Measurements from ENCODE around the gene G2E3.
"Not testable (repeated sequence)": the region's sequence is repeated elsewhere in the genome, so short reads cannot be mapped to it uniquely, and the experiment has no call there.

The G2E3 gene

GRCh38 chr14:30573226-30573814 is 14.4 kb downstream of the G2E3 start:
- Histone ChIP-seq H2AFZ (ENCODE audit: low read depth, low read length) (no peak overlapping the region), H3K27me3 (ENCODE audit: low read depth, low read length) (no peaks in the 10 kb centered on the region), H3K4me2 (ENCODE audit: low read length) (no peak overlapping the region), H3K79me2 (ENCODE audit: low read length) (peaks cover 100% of the 10 kb centered on the region), H4K20me1 (ENCODE audit: insufficient read depth, low read length) (peaks cover 93% of the 10 kb centered on the region), H3K9me3 (ENCODE audit: insufficient read depth, low read length) (no peaks in the 10 kb centered on the region), H3K27ac (ENCODE audit: low read length) (no peak overlapping the region), H3K4me3 (ENCODE audit: low read length) (no peak overlapping the region), H3K9ac (ENCODE audit: low read length) (no peak overlapping the region), H3K36me3 (replicated peaks; ENCODE audit: low read depth, low read length) (peaks cover 9% of the 10 kb centered on the region), H3K4me1 (ENCODE audit: low read length) (no peaks in the 10 kb centered on the region)
- TF ChIP-seq EZH2phosphoT487 (IDR thresholded peaks at IDR 0.05; ENCODE audit: low read depth): no peak
- no peak for TF ChIP-seq CTCF (IDR thresholded peaks at IDR 0.05; ENCODE audit: low read depth, low read length)

GRCh38 chr14:30573966-30574365 is 15.0 kb downstream of the G2E3 start:
- TF ChIP-seq EZH2phosphoT487 (IDR thresholded peaks at IDR 0.05; ENCODE audit: low read depth) (no peak), CTCF (IDR thresholded peaks at IDR 0.05; ENCODE audit: low read depth, low read length) (no peak)
- H3K4me1 ChIP-seq (ENCODE audit: low read length): no peaks in the 10 kb centered on the region
- H3K4me3 ChIP-seq (ENCODE audit: low read length): no peak overlapping the region

GRCh38 chr14:30574777-30575176 is 15.8 kb downstream of the G2E3 start:
- H3K9ac ChIP-seq (ENCODE audit: low read length); H3K4me3 ChIP-seq (ENCODE audit: low read length); H3K4me1 ChIP-seq (ENCODE audit: low read length); H3K36me3 ChIP-seq (replicated peaks; ENCODE audit: low read depth, low read length); H2AFZ ChIP-seq (ENCODE audit: low read depth, low read length); H3K9me3 ChIP-seq (ENCODE audit: insufficient read depth, low read length); H3K27ac ChIP-seq (ENCODE audit: low read length); H3K4me2 ChIP-seq (ENCODE audit: low read length); H3K27me3 ChIP-seq (ENCODE audit: low read depth, low read length): not testable (repeated sequence)
- Histone ChIP-seq H3K79me2 (ENCODE audit: low read length) (peaks cover 100% of the 10 kb centered on the region), H4K20me1 (ENCODE audit: insufficient read depth, low read length) (peaks cover 88% of the 10 kb centered on the region)

More at GRCh38 chr14:30573966-30574365, 15.0 kb downstream of the G2E3 start:
- Histone ChIP-seq H2AFZ (ENCODE audit: low read depth, low read length) (no peak overlapping the region), H3K9me3 (ENCODE audit: insufficient read depth, low read length) (no peaks in the 10 kb centered on the region), H3K36me3 (replicated peaks; ENCODE audit: low read depth, low read length) (peaks cover 9% of the 10 kb centered on the region), H3K27ac (ENCODE audit: low read length) (no peak overlapping the region), H4K20me1 (ENCODE audit: insufficient read depth, low read length) (peaks cover 93% of the 10 kb centered on the region), H3K27me3 (ENCODE audit: low read depth, low read length) (no peaks in the 10 kb centered on the region), H3K4me2 (ENCODE audit: low read length) (no peak overlapping the region), H3K9ac (ENCODE audit: low read length) (no peak overlapping the region), H3K79me2 (ENCODE audit: low read length) (peaks cover 100% of the 10 kb centered on the region)

GRCh38 chr14:30576333-30576732 is 17.4 kb downstream of the G2E3 start:
- H3K4me3 ChIP-seq (ENCODE audit: low read length); H3K4me2 ChIP-seq (ENCODE audit: low read length); H3K4me1 ChIP-seq (ENCODE audit: low read length); H3K27ac ChIP-seq (ENCODE audit: low read length); H3K36me3 ChIP-seq (replicated peaks; ENCODE audit: low read depth, low read length); H3K27me3 ChIP-seq (ENCODE audit: low read depth, low read length); H3K9me3 ChIP-seq (ENCODE audit: insufficient read depth, low read length); H2AFZ ChIP-seq (ENCODE audit: low read depth, low read length); H3K9ac ChIP-seq (ENCODE audit: low read length): not testable (repeated sequence)
- Histone ChIP-seq H3K79me2 (ENCODE audit: low read length) (peaks cover 100% of the 10 kb centered on the region), H4K20me1 (ENCODE audit: insufficient read depth, low read length) (peaks cover 76% of the 10 kb centered on the region)

GRCh38 chr14:30580616-30581282 is 21.8 kb downstream of the G2E3 start:
- no peak for TF ChIP-seq CTCF (IDR thresholded peaks at IDR 0.05; ENCODE audit: low read depth, low read length)
- TF ChIP-seq EZH2phosphoT487 (IDR thresholded peaks at IDR 0.05; ENCODE audit: low read depth): no peak
- Histone ChIP-seq H4K20me1 (ENCODE audit: insufficient read depth, low read length) (peaks cover 59% of the 10 kb centered on the region), H3K79me2 (ENCODE audit: low read length) (peaks cover 100% of the 10 kb centered on the region)

More at GRCh38 chr14:30580616-30581282, 21.8 kb downstream of the G2E3 start:
- Histone ChIP-seq H3K4me3 (ENCODE audit: low read length) (no peak overlapping the region), H3K36me3 (replicated peaks; ENCODE audit: low read depth, low read length) (peaks cover 32% of the 10 kb centered on the region), H3K27me3 (ENCODE audit: low read depth, low read length) (no peaks in the 10 kb centered on the region), H3K9ac (ENCODE audit: low read length) (no peak overlapping the region), H3K9me3 (ENCODE audit: insufficient read depth, low read length) (no peaks in the 10 kb centered on the region), H3K4me2 (ENCODE audit: low read length) (no peak overlapping the region), H3K4me1 (ENCODE audit: low read length) (no peaks in the 10 kb centered on the region), H3K27ac (ENCODE audit: low read length) (no peak overlapping the region), H2AFZ (ENCODE audit: low read depth, low read length) (no peak overlapping the region)
